GM13976 (cell line): ENCODE results near the gene AGAP5.
"Not testable (repeated sequence)": the region's sequence is repeated elsewhere in the genome, so short reads cannot be mapped to it uniquely, and the experiment has no call there.

ENCODE experiments used
- DNase-seq: peaks from one replicate; pipeline ENCODE4 v3.0.0; 2012; ENCODE audit warnings: low spot score
- in situ Hi-C: fragments of 300-500 bp; cut with MboI; formaldehyde crosslinking; loops from one replicate; pipeline ENCODE4 v1.12.0; 2022; ENCODE audit warnings: low sequenced_read_pairs, mixed read lengths, inconsistent platforms; ENCODE audit not compliant: unreplicated experiment
- TF ChIP-seq, protein P1 (sequence below): IDR thresholded peaks from 2 replicates; pipeline ENCODE4 v1.5.1; 2012; ENCODE audit warnings: borderline replicate concordance, mild to moderate bottlenecking; ENCODE audit not compliant: insufficient read depth; ENCODE audit errors: extremely low read depth, missing control alignments, control extremely low read depth

Gene AGAP5

DNA sequence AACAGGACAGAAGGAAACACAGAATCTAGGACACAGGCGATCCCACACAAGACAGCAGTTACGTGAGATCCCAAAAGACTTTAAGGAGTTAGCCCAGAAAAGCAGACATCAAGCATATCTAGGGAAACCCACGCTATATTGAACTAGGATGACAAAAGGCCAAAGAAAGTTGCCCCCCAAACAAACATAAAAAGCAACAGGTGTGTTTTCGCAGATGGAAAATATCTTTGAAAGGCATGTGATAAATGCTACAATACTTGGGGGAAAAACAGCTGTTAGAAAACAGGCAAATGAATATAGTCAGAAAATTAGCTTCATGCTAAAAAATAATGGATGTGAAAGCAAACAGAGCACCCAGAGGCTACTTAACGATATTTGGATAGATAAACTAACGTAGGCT, 7.2 kb downstream of the AGAP5 start:
- DNase-seq, in situ Hi-C loops: not testable (repeated sequence)

DNA sequence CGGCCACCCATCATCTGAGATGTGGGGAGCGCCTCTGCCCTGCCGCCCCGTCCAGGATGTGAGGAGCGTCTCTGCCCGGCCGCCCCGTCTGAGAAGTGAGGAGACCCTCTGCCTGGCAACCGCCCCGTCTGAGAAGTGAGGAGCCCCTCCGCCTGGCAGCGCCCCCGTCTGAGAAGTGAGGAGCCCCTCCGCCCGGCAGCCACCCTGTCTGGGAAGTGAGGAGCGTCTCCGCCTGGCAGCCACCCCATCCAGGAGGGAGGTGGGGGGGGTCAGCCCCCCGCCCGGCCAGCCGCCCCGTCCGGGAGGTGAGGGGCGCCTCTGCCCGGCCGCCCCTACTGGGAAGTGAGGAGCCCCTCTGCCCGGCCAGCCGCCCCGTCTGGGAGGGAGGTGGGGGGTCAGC, 8.3 kb downstream of the AGAP5 start:
- in situ Hi-C loops: not testable (repeated sequence)

GRCh38 chr10:73687641-73688040, 10.3 kb downstream of the AGAP5 start:
- DNase-seq, in situ Hi-C loops: not testable (repeated sequence)

More for the DNA sequence above, 8.3 kb downstream of the AGAP5 start:
- DNase-seq: not testable (repeated sequence)

GRCh38 chr10:73674546-73674945, 23.4 kb downstream of the AGAP5 start:
- DNase-seq, in situ Hi-C loops: not testable (repeated sequence)

DNA sequence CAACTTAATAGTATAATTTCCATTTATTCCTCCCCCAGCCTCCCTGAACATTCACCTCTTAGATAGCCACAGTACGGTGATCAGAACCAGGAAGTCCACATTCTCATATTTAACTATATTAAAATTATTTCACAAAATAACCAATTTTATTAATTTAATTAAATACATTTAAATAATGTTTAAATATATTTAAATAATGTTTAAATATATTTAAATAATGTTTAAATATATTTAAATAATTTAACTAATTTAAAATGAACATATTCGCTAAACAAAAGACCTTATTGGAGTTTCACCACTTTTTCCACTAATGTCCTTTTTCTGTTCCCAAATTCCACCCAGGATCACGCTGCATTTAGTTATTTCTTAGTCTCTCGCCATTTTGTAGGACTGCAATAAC, 29.5 kb downstream of the AGAP5 start:
- DNase-seq, in situ Hi-C loops: not testable (repeated sequence)

GRCh38 chr10:73666153-73666809, 31.6 kb downstream of the AGAP5 start:
- DNase-seq, in situ Hi-C loops: not testable (repeated sequence)

DNA sequence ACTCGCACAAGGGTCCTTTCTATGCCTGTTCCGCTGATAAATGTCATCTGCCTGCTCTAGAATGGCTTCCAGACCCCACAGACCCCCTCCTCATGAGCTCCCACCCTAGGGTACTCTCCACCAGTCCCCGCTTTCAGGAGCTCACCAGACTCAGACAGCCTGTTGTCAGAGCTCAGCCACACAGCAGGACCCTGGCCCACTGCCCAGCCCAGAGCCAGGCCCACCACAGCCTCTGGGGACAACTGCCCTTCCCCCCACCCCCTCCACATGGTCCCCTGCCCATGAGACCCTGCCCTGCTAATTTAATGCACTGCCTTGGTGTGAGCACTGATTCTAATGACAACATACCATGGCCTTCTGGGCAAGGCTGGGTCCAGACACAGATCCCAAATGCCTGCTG, 32.3 kb downstream of the AGAP5 start:
- in situ Hi-C loops, DNase-seq: not testable (repeated sequence)

DNA sequence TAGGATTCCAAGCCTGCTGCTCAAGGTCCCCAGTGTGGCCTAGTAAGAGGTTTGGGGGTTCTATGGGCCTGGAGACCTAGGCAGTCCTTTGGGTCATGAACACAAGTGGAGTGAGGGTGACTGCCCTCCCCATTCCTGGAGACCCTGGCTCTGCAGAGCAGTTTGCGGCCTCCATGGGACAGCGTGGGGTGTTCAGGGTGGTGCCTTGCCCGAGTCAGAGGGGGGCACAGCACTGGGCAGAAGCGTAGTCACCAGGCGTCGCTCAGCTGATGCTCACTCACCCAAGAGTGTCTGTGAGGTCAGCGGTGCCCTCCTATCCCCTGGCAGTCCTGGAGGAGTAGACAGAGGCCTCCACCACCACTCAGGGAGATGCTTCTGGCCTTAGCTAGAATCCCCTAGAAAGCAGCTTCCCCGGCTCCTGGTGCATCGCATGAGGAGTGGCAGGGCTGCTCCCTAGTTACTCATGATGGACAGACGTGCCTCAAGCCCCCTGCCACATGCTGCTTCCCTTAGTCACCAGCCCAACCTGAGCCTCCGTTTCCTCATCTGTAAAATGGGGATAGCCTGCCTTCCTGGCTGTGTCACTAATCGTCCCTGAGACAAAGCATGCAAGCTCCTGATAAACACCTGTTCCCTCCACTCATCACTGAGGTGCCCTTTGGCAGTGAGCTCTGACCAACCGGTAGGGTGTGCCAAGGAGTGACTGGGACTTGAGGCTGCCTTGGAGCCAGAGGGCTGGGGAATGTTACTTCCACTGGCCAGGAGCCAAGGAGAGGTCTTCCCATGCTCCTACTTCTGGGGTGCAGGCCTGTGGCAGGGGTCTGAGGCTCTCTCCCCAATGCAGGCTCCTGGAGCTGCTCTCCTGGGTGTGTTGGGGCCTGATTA, 33.5 kb downstream of the AGAP5 start:
- in situ Hi-C loops, DNase-seq: not testable (repeated sequence)

DNA sequence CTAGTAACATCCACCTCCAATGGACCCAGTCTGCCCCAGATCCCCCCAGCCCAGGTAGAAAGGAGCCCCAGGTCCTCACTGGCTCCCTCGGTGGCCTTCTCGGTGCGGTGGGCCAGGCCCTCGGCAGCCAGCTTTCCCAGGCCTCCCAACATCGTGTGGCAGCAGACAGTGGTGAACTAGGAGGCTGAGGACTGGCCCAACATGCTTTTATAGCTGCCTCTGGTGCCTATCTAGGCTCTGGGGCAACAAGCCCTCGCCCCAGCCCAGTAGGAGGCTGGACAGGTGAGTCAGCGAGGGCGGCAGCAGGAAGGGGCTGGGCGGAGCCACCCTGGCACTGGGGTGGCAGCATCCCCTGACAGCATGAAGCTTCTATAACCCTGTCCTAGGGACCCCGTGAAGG, 34.3 kb downstream of the AGAP5 start:
- in situ Hi-C loops, DNase-seq: not testable (repeated sequence)

DNA sequence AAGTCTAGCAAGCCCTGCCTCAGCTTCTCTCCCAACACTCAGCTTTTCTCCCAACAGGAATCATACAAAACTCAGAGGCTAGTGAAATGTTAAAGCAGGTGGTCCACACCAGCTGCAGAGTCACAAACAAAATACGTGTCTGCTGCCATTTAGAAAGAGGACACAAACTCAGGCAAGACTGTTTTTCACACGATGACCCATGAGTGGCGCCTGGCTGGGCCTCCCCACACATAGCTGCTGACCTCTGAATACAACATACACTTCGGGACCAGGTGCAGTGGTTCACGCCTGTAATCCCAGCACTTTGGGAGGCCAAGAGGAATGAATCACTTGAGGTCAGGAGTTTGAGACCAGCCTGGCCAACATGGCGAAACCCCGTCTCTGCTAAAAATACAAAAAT, 35.2 kb downstream of the AGAP5 start:
- DNase-seq, in situ Hi-C loops: not testable (repeated sequence)

DNA sequence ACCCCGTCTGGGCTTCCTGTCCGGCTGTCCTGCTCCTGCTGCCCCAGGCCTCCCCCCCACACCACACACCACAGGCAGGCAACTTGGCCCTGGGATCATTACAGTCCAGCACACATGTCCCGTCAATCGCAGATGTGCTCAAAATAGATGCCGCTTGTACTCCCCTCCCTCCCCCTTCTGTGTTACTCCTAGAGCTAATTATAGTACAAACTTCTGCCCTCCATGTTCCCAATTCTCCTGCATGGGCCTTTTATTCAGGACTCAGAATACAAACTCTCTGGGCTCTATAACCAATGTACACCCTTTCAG, 42.0 kb downstream of the AGAP5 start, which contains the start of gene SYNPO2L:
SYNPO2L (minus strand) TSS at position 40 of the 309 bp plus-strand sequence. CDS start 107 bp downstream, outside the sequence.
- in situ Hi-C loops: no loop called here
- TF ChIP-seq, protein P1, sequence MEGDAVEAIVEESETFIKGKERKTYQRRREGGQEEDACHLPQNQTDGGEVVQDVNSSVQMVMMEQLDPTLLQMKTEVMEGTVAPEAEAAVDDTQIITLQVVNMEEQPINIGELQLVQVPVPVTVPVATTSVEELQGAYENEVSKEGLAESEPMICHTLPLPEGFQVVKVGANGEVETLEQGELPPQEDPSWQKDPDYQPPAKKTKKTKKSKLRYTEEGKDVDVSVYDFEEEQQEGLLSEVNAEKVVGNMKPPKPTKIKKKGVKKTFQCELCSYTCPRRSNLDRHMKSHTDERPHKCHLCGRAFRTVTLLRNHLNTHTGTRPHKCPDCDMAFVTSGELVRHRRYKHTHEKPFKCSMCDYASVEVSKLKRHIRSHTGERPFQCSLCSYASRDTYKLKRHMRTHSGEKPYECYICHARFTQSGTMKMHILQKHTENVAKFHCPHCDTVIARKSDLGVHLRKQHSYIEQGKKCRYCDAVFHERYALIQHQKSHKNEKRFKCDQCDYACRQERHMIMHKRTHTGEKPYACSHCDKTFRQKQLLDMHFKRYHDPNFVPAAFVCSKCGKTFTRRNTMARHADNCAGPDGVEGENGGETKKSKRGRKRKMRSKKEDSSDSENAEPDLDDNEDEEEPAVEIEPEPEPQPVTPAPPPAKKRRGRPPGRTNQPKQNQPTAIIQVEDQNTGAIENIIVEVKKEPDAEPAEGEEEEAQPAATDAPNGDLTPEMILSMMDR: no peak
- no peak for DNase-seq

- peak; percentile 64 for DNase-seq
- in situ Hi-C loops: no loop called here
- TF ChIP-seq, protein P1: no peak
These were observed 42.5 kb downstream of the AGAP5 start for GRCh38 chr10:73655257-73655989.
